Activated CD4-positive, alpha-beta T cell treated with anti-CD3 and anti-CD28 coated beads for 1 hour (primary cell): ENCODE data around the gene TBC1D4.

ENCODE experiments used
- DNase-seq: peaks from one replicate; pipeline ENCODE4 v3.0.0-alpha.2; 2020

Gene TBC1D4

DNA sequence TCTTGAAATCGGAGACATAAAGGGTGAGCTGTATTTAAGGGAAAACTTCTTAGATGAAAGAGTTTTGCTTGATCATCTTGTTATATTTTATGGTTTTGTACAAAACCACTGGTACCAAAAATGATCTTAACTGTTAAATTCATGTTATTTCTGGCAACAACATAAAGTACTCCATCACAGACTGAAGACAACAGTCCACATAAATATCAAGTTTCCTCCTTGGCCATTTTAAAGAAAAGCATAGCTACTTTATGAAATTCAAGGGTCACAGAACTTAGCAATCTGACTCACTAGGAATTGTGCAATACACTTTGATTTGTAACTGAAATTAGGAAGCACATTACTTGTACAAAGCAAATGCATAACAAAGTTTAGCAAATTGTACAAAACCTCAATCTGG is 66.3 kb downstream of the TBC1D4 start:
- no peak for DNase-seq

- no peak for DNase-seq
Observed at GRCh38 chr13:75415171-75415570, 66.8 kb downstream of the TBC1D4 start.

- DNase-seq = no peak
Observed at GRCh38 chr13:75414036-75414827, 67.7 kb downstream of the TBC1D4 start.

- DNase-seq = no peak
Observed at GRCh38 chr13:75411924-75412537, 69.9 kb downstream of the TBC1D4 start.

DNA sequence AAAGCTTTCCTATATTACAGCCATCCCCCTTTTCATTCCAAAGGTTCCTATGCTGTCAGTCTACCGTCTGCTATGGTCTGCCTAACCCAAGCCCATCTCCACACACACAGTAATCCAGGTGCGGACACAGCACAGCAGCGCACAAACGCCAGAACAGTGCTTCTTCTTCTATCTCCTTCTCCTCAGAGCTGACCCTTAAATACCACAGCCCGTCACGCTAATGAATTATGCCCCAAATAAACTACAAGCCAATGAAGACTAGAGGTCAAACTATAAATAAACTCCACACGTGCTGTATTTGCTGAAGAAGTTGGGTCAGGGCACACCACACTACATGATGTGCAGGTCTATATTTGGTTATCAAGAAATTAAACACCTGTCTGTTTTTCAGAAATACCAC is 71.8 kb downstream of the TBC1D4 start:
- no peak for DNase-seq

- no peak for DNase-seq
Observed at GRCh38 chr13:75407998-75408397, 74.0 kb downstream of the TBC1D4 start.

DNA sequence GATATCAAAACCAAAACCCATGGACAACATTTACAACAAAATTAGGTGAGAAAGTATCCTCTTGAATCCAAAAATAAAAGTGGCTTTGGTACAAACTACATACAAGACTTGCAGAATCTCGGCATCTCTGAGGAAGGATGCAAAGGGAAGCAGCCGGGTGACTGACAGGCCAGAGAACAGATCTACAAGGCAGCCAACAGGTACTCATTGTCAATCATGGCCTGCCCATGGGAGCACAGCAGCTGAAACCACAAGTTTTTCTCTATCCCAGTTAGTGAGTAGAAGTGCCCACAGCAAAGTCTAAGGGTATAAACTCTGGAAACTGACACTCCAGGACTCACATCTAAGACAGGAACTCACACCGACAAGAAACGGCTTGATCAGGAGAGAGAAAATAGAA is 74.5 kb downstream of the TBC1D4 start:
- DNase-seq = no peak

DNA sequence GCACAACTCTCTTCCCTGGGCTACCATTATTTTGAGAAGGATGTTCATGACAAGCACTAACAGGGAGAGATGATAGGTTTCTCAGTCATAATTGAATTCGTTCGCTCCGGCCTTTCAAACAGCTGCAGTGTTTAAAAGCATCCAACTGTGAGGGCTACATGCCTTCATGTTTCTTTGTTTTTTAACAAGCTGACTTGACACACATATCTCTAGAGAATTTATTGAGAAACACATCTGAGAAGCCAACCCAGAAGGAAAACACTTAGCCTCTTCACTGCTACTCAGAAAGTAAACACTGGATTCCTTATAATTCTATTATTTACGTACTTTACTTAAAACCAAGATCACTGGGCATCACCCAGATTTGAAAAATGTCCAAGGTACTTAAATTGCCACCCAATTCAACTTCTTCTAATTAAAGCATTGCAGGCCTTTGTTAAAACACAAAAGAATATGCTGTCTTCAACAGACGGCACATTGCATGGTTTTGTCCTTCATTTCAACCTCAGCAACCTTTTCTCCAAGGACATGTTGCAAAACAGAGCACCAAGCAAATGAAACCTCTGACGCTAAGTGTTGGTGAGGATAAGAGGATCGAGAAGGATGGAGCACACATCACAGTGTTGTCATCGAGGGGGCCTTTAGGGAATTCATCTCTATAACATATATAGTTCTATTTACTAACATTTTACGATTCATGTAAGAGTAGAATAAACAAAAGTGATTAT is 75.8 kb downstream of the TBC1D4 start:
- DNase-seq = no peak

- no peak for DNase-seq
Observed at GRCh38 chr13:75404726-75405125, 77.2 kb downstream of the TBC1D4 start.

GRCh38 chr13:75402787-75403186 is 79.2 kb downstream of the TBC1D4 start:
- DNase-seq = no peak

GRCh38 chr13:75400775-75401174 is 81.2 kb downstream of the TBC1D4 start:
- DNase-seq = no peak

DNA sequence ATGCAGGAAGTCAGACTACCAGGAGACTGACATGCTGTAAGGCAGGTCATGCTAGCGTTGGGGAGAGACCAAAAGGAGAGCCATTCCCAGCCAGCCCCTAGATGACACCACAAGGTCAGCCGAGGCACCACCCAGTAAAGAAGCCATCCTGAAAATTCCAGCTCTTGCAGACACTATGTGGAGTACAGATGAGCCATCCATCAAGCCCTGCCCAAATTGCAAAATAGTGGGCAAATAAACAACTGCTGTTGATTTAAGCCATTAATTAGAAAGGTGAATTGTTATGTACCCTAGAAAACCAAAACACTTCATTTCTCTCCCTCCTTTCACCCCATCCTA is 82.1 kb downstream of the TBC1D4 start:
- DNase-seq = no peak

DNA sequence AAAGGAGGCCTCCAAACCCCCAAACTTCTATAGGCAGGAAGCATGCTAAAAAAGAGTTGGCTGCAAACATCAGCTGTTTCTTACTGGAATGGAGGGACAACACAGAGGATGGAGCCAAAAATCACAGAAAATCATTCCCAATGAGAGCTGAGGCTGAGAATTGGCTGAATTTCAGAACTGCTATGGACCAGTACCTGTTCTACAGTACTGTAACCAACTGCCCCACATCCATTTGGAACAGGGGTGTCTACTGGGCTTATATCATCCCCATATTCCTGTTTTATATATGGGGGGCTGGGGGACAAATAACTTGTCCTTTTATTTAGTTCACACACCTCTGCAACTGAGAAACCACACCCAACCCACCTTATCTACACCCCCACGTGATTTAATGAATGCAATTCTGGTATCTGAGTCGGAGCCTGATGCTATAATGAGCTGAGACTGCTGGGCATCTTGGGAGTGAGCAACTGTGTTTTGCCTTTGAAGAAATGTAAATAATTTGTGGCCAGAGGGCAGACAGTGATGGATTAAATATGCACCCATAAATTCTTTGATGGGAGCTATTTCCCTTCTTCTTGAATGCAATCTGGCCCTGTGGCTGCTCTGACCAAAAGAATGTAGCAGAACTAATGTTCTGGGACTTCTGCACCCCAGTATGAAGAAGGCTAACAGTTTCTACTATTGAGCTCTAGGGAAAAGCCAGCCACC is 82.6 kb downstream of the TBC1D4 start:
- DNase-seq = no peak

DNA sequence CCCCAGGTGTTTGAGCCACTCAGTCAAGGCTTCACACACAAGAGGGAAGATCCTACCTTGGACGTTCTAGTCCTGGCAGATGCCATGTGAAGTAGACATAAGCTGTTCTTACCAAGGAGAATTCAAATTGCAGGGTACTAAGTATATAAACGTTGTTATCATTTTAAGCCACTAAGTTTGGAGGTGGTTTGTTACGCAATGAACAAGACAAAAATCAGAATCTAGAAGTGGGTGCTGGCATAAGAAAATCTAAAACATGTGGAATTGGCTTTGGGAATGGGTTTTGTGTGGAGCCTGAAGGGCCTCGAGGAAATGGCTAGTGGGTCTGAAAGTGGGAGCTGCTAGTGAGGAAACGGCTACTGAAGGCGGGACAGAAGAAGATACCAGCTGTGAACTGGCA is 83.9 kb downstream of the TBC1D4 start:
- DNase-seq = no peak

GRCh38 chr13:75395901-75396300 is 86.1 kb downstream of the TBC1D4 start:
- DNase-seq = no peak

DNA sequence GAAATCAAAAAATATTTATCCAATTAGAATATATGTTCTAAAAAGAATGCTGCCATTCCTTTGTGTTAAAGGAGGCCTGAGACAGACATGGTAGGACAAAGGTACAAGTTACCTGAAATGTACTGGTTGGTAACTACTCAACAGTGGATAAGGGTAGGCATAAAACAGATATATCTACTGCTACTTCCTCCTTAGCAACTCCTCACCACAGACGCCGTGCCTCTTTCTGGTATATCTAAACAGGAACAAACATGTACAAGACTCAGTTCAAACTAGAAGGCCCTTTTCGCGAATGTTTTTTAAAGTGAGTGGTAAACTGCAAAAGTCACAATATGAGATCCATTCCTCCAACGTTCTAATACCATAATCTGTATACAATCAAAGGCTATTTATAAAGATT is 86.9 kb downstream of the TBC1D4 start:
- no peak for DNase-seq

GRCh38 chr13:75393839-75394520 is 88.0 kb downstream of the TBC1D4 start:
- DNase-seq = no peak

DNA sequence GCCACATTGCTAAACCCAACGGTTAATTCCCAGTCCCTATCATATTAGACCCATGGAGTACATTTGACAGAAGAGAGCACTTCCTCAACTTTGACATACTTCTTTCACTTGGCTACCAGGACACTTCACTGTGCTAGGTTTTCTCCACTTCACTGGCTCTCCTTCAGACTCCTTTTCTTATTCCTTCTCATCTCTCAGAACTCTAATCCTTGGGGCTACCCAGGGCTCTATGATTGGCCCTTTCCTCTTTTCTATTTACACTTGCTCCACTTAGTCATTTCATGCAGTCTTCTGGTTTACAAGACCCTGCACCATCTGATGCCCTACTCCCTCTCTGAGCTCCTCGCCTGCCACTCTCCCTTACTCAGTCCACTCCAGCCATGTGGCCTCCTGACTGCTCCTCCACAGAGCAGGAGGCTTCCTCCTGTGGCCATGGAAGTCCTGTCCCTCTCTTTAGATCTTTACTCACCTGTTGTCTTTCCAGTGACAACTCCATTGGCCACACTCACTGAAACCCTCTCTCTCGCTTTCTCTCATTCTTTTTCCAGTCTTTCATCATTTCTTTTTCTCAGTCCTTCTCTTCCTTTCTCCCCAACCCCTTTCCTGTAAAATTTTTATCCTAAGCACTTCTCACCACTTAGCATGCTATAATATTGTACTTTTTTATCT is 90.4 kb downstream of the TBC1D4 start:
- DNase-seq = no peak

- DNase-seq = no peak
Observed at GRCh38 chr13:75390229-75390628, 91.7 kb downstream of the TBC1D4 start.

- no peak for DNase-seq
Observed at GRCh38 chr13:75385708-75386083, 96.3 kb downstream of the TBC1D4 start.

DNA sequence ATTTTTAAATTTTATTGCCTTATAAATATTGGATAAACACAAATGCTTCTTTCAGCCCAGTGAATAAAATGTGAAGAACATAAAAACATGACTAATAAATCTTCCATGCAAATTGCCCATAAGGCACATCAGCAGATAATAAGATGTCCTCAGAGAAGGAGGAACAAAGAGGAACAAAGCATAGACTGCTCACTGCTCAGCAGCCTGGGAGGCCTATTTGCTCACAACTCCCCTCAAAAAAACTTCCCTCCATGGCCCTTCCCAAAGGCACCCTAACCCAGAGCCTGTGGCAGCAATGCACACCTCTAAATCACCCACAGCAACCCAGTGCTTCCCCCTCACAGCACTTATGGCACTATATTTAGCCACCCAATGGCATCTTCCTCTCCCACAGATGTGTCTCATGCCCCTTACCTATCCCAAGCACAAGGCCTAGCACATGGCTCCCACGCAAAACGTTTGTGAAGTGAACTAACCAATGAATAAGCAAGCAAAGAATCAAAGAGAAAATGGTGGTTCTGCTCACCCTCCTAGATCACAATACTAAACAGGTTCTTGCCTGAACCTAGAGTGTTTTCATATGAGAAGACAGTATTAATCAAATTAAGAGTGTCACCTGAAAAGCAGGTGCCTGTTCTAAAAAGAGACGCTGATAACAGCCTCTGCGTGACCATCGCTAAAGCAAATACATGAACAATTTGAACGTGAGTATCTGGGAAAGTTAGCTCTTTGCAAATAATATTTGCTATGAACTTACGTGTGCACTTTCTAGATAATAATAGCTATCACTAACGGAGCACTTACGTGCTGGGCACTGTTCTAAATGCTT is 96.9 kb downstream of the TBC1D4 start:
- no peak for DNase-seq
